Measurements from ENCODE around the gene ZCCHC18. TPM values are rescaled to one million over a fixed set of nuclear protein-coding genes. Genes with fewer than 3 reads are reported as not detected.
"Not testable (repeated sequence)": the region's sequence is repeated elsewhere in the genome, so short reads cannot be mapped to it uniquely, and the experiment has no call there.

ZCCHC18 gene
- total RNA-seq (2022): 0.77 and 0.95 TPM in 2 replicates
- percentile 41 among the genes with signal in this experiment for Bru-seq, nascent RNA
- percentile 36 among the genes with signal in this experiment for BruChase-seq, experiment 1, labeled RNA remaining after a 2-hour chase
- BruChase-seq, experiment 2, labeled RNA remaining after a 6-hour chase: percentile 21 among the genes with signal in this experiment
- long read RNA-seq: 0 reads

- Histone ChIP-seq H3K36me3 (ENCODE audit: control insufficient read depth, insufficient read depth, low read length) (no peaks in the 10 kb centered on the region), H3K9me3 (no peaks in the 10 kb centered on the region), H3K27me3 (replicated peaks; ENCODE audit: control insufficient read depth, insufficient read depth, low read length) (no peaks in the 10 kb centered on the region), H3K4me1 (no peaks in the 10 kb centered on the region), H3K4me3 (ENCODE audit: low read depth, low read length) (peak within 1 kb of the TSS; percentile 64)
- no TSS peak for BruUV-seq (replicated peaks)
- Mint-ChIP-seq H3K36me3 (ENCODE audit: insufficient read depth, unreplicated experiment) (no peaks in the 10 kb centered on the region), H3K27me3 (ENCODE audit: insufficient read depth, unreplicated experiment) (no peaks in the 10 kb centered on the region), H3K4me3 (ENCODE audit: unreplicated experiment) (peak within 1 kb of the TSS; percentile 89), H3K9me3 (ENCODE audit: unreplicated experiment) (no peaks in the 10 kb centered on the region), H3K27ac (ENCODE audit: unreplicated experiment) (no peak within 1 kb of the TSS), H3K4me1 (ENCODE audit: low read depth, unreplicated experiment) (no peaks in the 10 kb centered on the region)
- ChIA-PET CTCF (interaction anchor here (1.0 to 2.4 kb wide), 2 partner anchors 199 to 267 kb away, joined by 4 to 8 read pairs; no protein-coding TSS in a partner anchor), POLR2A (no interaction called here)
- no peak for TF ChIP-seq CTCF (IDR thresholded peaks at IDR 0.05; ENCODE audit: insufficient read depth in 1 of 2, low read depth in 1 of 2, low read length in 1 of 2, severe bottlenecking in 1 of 2, unreplicated experiment in 1 of 2)
- DNase-seq: peak; percentile 38 to 55
- intact Hi-C loops (cut with micrococcal nuclease; ENCODE audit: unreplicated experiment): loop anchor here (5.0 kb wide), 1 partner anchor 265 kb away; no protein-coding TSS in a partner anchor
These were observed at the start of gene ZCCHC18 for GRCh38 chrX:104112326-104112951. Gene ZCCHC18, plus strand, starts transcription at chrX:104112523. Its CDS starts 1,589 bp downstream, at chrX:104114112.

GRCh38 chrX:104062636-104063035 lies 49.7 kb upstream of the ZCCHC18 start:
- H3K27me3 ChIP-seq (replicated peaks; ENCODE audit: control insufficient read depth, insufficient read depth, low read length); H3K36me3 ChIP-seq (ENCODE audit: control insufficient read depth, insufficient read depth, low read length); CTCF ChIA-PET; H3K36me3 Mint-ChIP-seq (ENCODE audit: insufficient read depth, unreplicated experiment); POLR2A ChIA-PET; intact Hi-C loops (cut with micrococcal nuclease; ENCODE audit: unreplicated experiment); DNase-seq; H3K9me3 ChIP-seq; H3K27ac Mint-ChIP-seq (ENCODE audit: unreplicated experiment); H3K4me3 ChIP-seq (ENCODE audit: low read depth, low read length); H3K4me3 Mint-ChIP-seq (ENCODE audit: unreplicated experiment); H3K9me3 Mint-ChIP-seq (ENCODE audit: unreplicated experiment); H3K27me3 Mint-ChIP-seq (ENCODE audit: insufficient read depth, unreplicated experiment); H3K4me1 Mint-ChIP-seq (ENCODE audit: low read depth, unreplicated experiment); H3K4me1 ChIP-seq; BruUV-seq (replicated peaks): not testable (repeated sequence)

GRCh38 chrX:104075778-104076445 lies 36.4 kb upstream of the ZCCHC18 start, which contains the start of gene TMSB15C:
Gene TMSB15C, minus strand, starts transcription at chrX:104076236.
- H3K36me3 Mint-ChIP-seq (ENCODE audit: insufficient read depth, unreplicated experiment); H3K4me3 Mint-ChIP-seq (ENCODE audit: unreplicated experiment); H3K9me3 Mint-ChIP-seq (ENCODE audit: unreplicated experiment); H3K27me3 Mint-ChIP-seq (ENCODE audit: insufficient read depth, unreplicated experiment); H3K27ac Mint-ChIP-seq (ENCODE audit: unreplicated experiment); H3K4me1 ChIP-seq; intact Hi-C loops (cut with micrococcal nuclease; ENCODE audit: unreplicated experiment); POLR2A ChIA-PET; DNase-seq; H3K4me3 ChIP-seq (ENCODE audit: low read depth, low read length); CTCF ChIA-PET; H3K27me3 ChIP-seq (replicated peaks; ENCODE audit: control insufficient read depth, insufficient read depth, low read length); H3K4me1 Mint-ChIP-seq (ENCODE audit: low read depth, unreplicated experiment); BruUV-seq (replicated peaks); H3K9me3 ChIP-seq; H3K36me3 ChIP-seq (ENCODE audit: control insufficient read depth, insufficient read depth, low read length): not testable (repeated sequence)

- CTCF ChIA-PET; H3K27ac Mint-ChIP-seq (ENCODE audit: unreplicated experiment); H3K36me3 ChIP-seq (ENCODE audit: control insufficient read depth, insufficient read depth, low read length); intact Hi-C loops (cut with micrococcal nuclease; ENCODE audit: unreplicated experiment); H3K4me3 ChIP-seq (ENCODE audit: low read depth, low read length); H3K36me3 Mint-ChIP-seq (ENCODE audit: insufficient read depth, unreplicated experiment); H3K9me3 Mint-ChIP-seq (ENCODE audit: unreplicated experiment); H3K27me3 Mint-ChIP-seq (ENCODE audit: insufficient read depth, unreplicated experiment); H3K4me3 Mint-ChIP-seq (ENCODE audit: unreplicated experiment); BruUV-seq (replicated peaks); H3K27me3 ChIP-seq (replicated peaks; ENCODE audit: control insufficient read depth, insufficient read depth, low read length); H3K9me3 ChIP-seq; POLR2A ChIA-PET; DNase-seq; H3K4me1 ChIP-seq; H3K4me1 Mint-ChIP-seq (ENCODE audit: low read depth, unreplicated experiment): not testable (repeated sequence)
These were observed 34.5 kb upstream of the ZCCHC18 start for GRCh38 chrX:104077854-104078253.

All from Caco-2 (cell line).